GM12801 (cell line): ENCODE measurements around the gene SHMT1.

Source experiments
- TF ChIP-seq, protein P1 (sequence below): IDR thresholded peaks from one replicate; pipeline ENCODE4 v1.5.1; 2011; ENCODE audit warnings: control low read depth; ENCODE audit not compliant: insufficient read length; ENCODE audit errors: extremely low read depth

SHMT1 gene

DNA sequence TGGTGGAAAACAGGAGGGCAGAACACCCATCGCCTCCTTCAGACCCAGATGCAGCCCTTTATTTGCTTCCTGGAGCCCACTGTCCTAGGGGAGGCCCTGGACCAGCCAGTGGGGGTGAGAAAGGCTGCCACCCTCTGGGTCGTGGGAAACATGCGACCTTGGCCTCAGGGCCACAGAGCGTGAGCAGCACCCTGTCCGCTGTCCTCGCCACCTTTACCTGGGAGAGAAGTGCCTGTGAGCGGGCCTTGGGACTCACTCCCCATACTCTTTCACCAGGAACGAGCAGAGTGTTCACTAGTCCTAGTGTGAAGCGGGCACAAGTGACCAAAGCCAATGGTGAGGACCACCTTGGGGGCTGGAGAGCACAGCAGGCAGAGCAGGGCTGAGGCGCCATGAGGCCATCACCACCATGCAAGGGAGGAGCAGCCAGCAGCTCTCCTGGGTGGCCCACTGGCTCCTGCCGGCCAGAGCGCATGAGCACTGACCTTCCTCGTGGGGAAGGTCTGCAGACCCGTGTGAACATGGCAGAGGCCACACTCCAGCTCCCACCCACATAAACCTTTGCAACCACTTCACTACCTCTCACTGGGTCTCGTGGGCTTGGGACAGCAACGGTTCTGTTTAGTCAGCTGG, 39.7 kb downstream of the SHMT1 start:
- TF ChIP-seq, protein P1, sequence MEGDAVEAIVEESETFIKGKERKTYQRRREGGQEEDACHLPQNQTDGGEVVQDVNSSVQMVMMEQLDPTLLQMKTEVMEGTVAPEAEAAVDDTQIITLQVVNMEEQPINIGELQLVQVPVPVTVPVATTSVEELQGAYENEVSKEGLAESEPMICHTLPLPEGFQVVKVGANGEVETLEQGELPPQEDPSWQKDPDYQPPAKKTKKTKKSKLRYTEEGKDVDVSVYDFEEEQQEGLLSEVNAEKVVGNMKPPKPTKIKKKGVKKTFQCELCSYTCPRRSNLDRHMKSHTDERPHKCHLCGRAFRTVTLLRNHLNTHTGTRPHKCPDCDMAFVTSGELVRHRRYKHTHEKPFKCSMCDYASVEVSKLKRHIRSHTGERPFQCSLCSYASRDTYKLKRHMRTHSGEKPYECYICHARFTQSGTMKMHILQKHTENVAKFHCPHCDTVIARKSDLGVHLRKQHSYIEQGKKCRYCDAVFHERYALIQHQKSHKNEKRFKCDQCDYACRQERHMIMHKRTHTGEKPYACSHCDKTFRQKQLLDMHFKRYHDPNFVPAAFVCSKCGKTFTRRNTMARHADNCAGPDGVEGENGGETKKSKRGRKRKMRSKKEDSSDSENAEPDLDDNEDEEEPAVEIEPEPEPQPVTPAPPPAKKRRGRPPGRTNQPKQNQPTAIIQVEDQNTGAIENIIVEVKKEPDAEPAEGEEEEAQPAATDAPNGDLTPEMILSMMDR = no peak

- TF ChIP-seq, protein P1 = no peak
These were observed 40.3 kb downstream of the SHMT1 start for GRCh38 chr17:18323007-18323406.

GRCh38 chr17:18322522-18322921, 40.8 kb downstream of the SHMT1 start:
- TF ChIP-seq, protein P1 = no peak

GRCh38 chr17:18321309-18321708, 42.0 kb downstream of the SHMT1 start:
- TF ChIP-seq, protein P1 = no peak

DNA sequence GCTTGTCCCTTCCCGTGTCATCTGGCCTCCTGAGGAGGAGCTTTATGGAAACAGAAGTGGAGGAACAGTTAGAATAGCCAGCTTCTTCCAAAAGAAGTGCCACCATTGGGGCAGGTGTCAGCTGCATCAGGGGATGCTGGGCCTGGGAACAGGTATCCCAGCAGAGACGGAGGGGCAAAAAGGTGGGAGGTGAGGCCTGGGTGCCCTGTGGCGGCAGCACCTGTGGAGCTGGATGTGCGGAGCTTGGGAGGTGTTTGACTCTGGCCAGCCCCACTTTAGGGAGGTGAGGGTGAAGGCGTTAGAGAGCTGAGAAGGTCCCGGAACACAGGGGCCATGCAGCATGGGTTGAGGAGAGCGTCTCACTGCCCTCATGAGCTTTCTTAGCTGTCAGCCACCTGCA, 43.0 kb downstream of the SHMT1 start:
- TF ChIP-seq, protein P1 = no peak

DNA sequence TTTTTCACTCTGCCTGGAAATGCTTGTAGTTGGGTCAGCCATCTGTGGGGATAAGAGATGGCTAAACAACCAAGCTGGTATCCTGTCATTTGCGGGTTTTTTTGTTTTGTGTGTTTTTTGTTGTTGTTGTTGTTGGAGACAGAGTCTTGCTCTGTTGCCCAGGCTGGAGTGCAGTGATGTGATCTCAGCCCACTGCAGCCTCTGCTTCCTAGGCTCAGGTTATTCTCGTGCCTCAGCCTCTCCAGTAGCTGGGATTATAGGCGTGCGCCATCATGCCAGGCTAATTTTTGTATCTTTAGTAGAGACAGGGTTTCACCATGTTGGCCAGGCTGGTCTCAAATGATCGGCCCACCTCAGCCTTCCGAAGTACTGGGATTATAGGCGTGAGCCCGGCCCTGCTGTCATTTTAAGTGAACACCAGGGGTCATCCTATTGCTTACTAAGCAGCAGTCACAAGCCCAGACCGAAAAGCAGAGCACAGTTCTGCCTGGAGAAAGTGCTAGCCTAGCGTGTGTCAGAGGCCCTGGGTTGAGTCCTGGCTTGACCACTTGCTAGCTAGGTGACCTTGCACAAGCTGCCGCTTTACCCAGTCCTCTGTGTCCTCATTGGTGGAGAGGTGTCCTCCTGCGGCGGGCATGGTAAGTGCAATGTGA, 43.6 kb downstream of the SHMT1 start:
- TF ChIP-seq, protein P1 = no peak

- TF ChIP-seq, protein P1 = no peak
These were observed 44.4 kb downstream of the SHMT1 start for GRCh38 chr17:18318771-18319450.
